Limb (tissue), 2 donors: Measurements from ENCODE around the gene DIP2C.
A peak's percentile ranks its signal among the peaks of the same experiment; 100 is the strongest.

Experiments
- DNase-seq, 2 donors: peaks; one replicate each; pipeline ENCODE4 v3.0.0-alpha.2; 2016; ENCODE audit errors: extremely low spot score in 2 of 2

The DIP2C gene, protein sequence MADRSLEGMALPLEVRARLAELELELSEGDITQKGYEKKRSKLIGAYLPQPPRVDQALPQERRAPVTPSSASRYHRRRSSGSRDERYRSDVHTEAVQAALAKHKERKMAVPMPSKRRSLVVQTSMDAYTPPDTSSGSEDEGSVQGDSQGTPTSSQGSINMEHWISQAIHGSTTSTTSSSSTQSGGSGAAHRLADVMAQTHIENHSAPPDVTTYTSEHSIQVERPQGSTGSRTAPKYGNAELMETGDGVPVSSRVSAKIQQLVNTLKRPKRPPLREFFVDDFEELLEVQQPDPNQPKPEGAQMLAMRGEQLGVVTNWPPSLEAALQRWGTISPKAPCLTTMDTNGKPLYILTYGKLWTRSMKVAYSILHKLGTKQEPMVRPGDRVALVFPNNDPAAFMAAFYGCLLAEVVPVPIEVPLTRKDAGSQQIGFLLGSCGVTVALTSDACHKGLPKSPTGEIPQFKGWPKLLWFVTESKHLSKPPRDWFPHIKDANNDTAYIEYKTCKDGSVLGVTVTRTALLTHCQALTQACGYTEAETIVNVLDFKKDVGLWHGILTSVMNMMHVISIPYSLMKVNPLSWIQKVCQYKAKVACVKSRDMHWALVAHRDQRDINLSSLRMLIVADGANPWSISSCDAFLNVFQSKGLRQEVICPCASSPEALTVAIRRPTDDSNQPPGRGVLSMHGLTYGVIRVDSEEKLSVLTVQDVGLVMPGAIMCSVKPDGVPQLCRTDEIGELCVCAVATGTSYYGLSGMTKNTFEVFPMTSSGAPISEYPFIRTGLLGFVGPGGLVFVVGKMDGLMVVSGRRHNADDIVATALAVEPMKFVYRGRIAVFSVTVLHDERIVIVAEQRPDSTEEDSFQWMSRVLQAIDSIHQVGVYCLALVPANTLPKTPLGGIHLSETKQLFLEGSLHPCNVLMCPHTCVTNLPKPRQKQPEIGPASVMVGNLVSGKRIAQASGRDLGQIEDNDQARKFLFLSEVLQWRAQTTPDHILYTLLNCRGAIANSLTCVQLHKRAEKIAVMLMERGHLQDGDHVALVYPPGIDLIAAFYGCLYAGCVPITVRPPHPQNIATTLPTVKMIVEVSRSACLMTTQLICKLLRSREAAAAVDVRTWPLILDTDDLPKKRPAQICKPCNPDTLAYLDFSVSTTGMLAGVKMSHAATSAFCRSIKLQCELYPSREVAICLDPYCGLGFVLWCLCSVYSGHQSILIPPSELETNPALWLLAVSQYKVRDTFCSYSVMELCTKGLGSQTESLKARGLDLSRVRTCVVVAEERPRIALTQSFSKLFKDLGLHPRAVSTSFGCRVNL (N-terminal part only)

GRCh38 chr10:689452-690371 is at the start of gene DIP2C:
DIP2C (minus strand) TSS chr10:689668; CDS start chr10:689578, 90 bp downstream.
- DNase-seq, result peak; percentile 76 to 86

GRCh38 chr10:734481-734880 is 45.0 kb upstream of the DIP2C start:
- DNase-seq, result no peak

- DNase-seq, result no peak
Measured at GRCh38 chr10:733086-733485, 43.6 kb upstream of the DIP2C start.

DNA sequence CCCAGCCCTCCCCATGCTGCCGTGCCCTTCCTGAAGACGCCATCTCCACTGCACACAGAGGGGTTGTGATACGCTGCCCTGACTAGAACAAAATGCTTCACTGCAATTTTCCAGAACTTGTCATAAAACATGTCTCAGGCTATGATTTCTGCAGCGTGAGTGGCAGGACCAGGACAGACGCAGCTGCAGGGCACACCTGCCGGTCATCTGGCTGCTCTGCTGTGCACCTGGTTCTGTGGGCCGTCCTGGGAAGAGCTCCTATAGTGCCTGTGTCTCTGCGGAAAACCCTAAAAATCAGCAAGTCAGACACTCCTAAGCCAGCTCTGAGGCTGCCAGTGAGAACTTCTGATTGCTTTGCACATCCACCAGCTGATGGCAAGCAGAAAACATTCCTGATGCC is 39.7 kb upstream of the DIP2C start:
- no peak for DNase-seq

DNA sequence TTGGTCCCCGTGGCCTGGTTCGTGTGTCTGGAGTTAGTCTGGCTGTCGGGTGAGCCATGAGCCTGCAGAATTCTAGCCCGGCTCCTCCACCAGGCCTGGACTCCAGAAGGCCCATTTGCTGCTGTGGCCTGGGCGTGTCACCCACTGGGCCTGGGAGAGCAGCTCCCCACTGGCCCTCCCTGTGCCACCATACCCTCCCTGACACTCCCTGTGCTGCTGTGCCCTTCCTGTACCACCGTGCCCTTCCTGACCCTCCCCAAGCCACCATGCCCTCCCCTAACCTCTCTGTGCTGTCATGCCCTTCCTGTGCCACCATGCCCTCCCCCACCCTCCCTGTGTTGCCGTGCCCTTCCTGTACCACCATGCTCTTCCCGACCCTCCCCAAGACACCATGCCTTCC is 39.1 kb upstream of the DIP2C start:
- no peak for DNase-seq

DNA sequence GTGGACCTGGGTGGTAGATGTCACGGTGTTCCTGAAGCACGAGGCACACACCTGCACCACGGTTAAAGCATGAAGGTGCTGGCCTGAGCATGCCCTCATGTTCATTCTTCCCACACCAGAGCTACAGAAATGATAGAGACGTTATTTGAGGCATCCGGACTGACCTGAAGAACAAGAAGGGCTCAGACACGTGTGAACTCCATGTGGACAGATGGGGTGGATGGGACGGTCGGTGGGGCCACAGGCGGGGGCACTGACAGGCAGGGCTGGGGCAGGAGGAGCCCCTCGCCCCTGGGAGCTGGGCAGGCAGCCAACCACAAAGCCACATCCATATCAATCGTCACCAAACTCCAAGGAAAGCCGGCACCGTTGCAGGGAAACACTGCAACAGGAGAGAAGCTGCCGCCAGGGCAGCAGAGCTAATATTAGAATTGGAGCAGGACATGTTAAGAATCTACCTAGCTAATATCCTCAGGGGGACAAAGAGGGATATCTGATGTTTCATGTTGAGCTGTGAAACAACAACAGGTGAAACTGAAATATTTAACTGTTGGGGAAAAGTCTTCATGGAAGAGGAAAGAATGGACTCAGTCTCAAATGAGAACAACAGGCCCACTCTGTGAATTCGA is 37.8 kb upstream of the DIP2C start:
- DNase-seq, result no peak

DNA sequence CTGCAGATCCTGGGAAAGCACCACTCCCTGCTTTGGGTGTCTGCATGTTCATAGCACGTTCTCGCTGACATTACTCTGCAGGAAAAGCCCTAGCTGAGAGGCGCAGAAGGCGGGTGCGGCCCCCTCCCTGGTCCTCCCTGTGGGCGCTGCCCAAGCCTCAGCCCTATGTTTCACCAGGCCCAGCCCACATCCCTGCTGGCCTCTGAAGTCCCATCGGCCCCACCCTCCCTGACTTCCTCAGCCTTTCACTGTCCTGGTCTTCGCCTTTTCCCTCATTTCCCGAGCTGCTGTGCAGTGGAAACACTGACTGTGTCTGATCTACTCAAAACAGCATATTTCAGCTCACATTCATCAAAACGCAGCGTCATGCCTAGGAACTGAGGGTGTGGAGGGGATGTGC is 36.3 kb upstream of the DIP2C start:
- DNase-seq, result no peak

DNA sequence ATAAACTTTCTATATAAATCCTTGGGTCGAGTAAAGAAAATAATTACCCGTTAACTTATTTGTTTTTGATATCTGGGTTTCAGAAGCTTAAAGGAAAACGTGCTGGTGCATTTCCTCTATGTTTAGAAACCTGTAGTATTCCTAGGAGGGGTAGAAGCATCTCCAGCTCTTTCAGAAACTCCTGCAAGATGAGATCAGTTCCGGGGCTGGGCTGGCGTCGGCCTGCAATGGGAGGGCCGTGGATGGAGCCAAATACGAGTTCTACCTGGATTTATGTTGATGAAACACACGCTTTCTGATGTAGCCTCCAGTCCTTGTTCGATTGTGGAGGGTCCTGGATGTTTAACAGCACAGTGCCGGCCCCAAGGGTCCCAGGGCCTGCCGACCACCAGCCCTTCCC is 35.8 kb upstream of the DIP2C start:
- DNase-seq, result no peak

- no peak for DNase-seq
Measured at GRCh38 chr10:723973-724372, 34.5 kb upstream of the DIP2C start.

GRCh38 chr10:722281-723060 is 33.0 kb upstream of the DIP2C start:
- DNase-seq, result no peak

GRCh38 chr10:718143-718700 is 28.8 kb upstream of the DIP2C start:
- no peak for DNase-seq

GRCh38 chr10:717458-717857 is 28.0 kb upstream of the DIP2C start:
- DNase-seq, result no peak

GRCh38 chr10:716821-717220 is 27.4 kb upstream of the DIP2C start:
- no peak for DNase-seq

GRCh38 chr10:714214-714613 is 24.7 kb upstream of the DIP2C start:
- no peak for DNase-seq

DNA sequence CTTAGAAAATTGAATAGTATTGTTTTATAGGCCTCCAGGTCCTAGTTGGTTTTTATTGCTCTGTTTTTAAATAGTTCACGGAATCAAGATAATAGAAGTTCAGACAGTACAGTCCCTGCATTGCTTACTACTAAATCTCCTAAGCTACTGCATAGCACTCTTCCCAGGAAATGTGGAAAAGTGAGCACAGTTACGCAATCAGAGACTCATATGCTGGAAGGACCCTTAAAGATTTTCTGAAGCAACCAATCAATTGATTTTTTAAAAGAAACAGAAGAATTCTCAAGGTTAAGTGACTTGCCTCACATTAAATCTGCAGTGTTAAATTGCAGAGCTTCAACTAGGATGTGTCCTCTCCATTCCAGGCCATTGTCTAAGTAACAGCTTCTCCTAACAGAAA is 23.1 kb upstream of the DIP2C start:
- DNase-seq, result no peak

DNA sequence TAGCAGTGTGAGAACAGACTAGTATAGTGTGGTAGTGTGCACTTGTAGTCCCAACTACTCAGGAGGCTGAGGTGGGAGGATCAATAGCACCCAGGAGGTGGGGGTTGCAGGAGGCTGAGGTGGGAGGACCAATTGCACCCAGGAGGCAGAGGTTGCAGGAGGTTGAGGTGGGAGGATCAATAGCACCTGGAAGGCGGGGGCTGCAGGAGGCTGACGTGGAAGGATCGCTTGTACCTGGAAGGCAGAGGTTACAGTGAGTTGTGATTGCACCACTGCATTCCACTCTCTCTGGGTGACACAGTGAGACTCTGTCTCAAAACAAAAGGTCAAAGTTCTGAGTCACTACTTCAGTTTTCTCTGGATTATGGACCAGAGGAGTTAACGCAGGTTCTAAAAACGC is 22.6 kb upstream of the DIP2C start:
- no peak for DNase-seq

DNA sequence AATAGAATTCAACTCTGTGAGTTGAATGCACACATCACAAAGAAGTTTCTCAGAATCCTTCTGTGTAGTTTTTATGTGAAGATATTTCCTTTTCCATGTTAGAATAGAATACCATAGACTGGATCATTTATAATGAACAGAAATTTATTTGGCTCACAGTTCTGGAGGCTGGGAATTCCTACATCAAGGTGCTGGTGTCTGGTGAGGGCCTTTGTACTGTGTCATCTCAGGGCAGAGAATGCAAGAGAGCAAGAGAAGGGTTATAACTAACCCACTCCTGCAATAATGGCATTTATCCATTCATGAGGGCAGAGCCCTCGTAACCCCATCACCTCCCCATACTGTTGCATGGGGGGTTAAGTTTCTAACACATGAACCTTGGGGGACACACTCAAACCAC is 18.4 kb upstream of the DIP2C start:
- DNase-seq, result no peak

GRCh38 chr10:707456-707855 is 18.0 kb upstream of the DIP2C start:
- no peak for DNase-seq

- no peak for DNase-seq
Measured at GRCh38 chr10:703118-703517, 13.7 kb upstream of the DIP2C start.
